Upper lobe of left lung (tissue), 6 donors: Measurements from ENCODE around the gene THAP5. TPM values are rescaled to one million over a fixed set of nuclear protein-coding genes. Genes with fewer than 3 reads are reported as not detected.

Experiments
- ATAC-seq, 2 donors: fragments of 200-7000 bp; cut with Tn5 transposase; one replicate each; pipeline ENCODE4 v1.9.1; 2022; ENCODE audit warnings: mild to moderate bottlenecking in 2 of 2, moderate library complexity in 2 of 2; ENCODE audit not compliant: low FRiP score in 2 of 2
- DNase-seq, 2 donors: peaks; one replicate each; pipeline ENCODE4 v3.0.0-alpha.2; 2019 to 2020
- H3K27ac ChIP-seq, 4 donors: fragments of 200-600 bp; sonication (generic); one replicate each; pipeline ENCODE4 v1.5.1; 2016 to 2019
- H3K27me3 ChIP-seq, 4 donors: fragments of 200-600 bp; sonication (generic); one replicate each; pipeline ENCODE4 v1.5.1; 2017 to 2019
- H3K36me3 ChIP-seq, 4 donors: fragments of 200-600 bp; sonication (generic); one replicate each; pipeline ENCODE4 v1.5.1; 2016 to 2019
- H3K4me1 ChIP-seq, 4 donors: fragments of 200-600 bp; sonication (generic); one replicate each; pipeline ENCODE4 v1.5.1; 2018 to 2019
- H3K4me3 ChIP-seq, 4 donors: fragments of 200-600 bp; sonication (generic); one replicate each; pipeline ENCODE4 v1.5.1; 2017 to 2019; ENCODE audit warnings: mild to moderate bottlenecking in 2 of 4, moderate library complexity in 1 of 4
- H3K9me3 ChIP-seq, 4 donors: fragments of 200-600 bp; sonication (generic); one replicate each; pipeline ENCODE4 v1.5.1; 2018 to 2019
- CTCF ChIP-seq, 6 experiments: fragments of 450-650 bp in 4 of 6; fragments of 200-600 bp in 2 of 6; sonication (generic) in 2 of 6; IDR thresholded peaks; one replicate each; pipeline ENCODE4 v1.5.1; 2016 to 2019; ENCODE audit warnings: antibody characterized with exemption in 6 of 6
- EP300 ChIP-seq, 4 donors: sonication (generic); formaldehyde crosslinking; IDR thresholded peaks; one replicate each; pipeline ENCODE4 v1.5.1; 2017; ENCODE audit warnings: antibody characterized with exemption in 4 of 4, control low read depth in 2 of 4
- POLR2A ChIP-seq, 4 donors: fragments of 450-650 bp; IDR thresholded peaks; one replicate each; pipeline ENCODE4 v1.5.1; 2016 to 2017; ENCODE audit warnings: antibody characterized with exemption in 4 of 4, mild to moderate bottlenecking in 2 of 4
- POLR2AphosphoS5 ChIP-seq, 2 donors: sonication (generic); formaldehyde crosslinking; IDR thresholded peaks; one replicate each; pipeline ENCODE4 v1.5.1; 2017; ENCODE audit warnings: antibody characterized with exemption in 2 of 2
- WGBS, 2 donors: methylation state at CpG; one replicate each; pipeline ENCODE4 v1.1.5; 2017 to 2018; 5-methylcytosine and 5-hydroxymethylcytosine counted together
- total RNA-seq, 6 donors: library from RNA; depleted of rRNA in 4 of 6; stranded (reverse); fragments of >200 nt in 4 of 6; gene quantifications; one replicate each; pipeline versions ENCODE4 v1.1.0 to v1.2.1, GENCODE V29; 2016 to 2021
- donor health status: DM: no; HTN: no; CAD: no; lungs with moderate emphysema.
- donor health status: DM: no; HTN: yes; CAD: no; lungs with severe emphysema.

THAP5 gene
- total RNA-seq, 6 donors from 2014 or later: 8.2 to 32.9 (median 19.8) TPM

- peak overlapping the region; percentile 97 to 99 (median 99) for H3K27ac ChIP-seq
- peaks cover 25 to 43% (median 33%) of the 10 kb centered on the region in 4 donors for H3K4me1 ChIP-seq
- peak; percentile 73 to 88 for DNase-seq
- 0% methylated on average over 9 to 36 of the region's 36 CpGs for WGBS, 2 donors
- peaks cover 0 to 35% (median 2%) of the 10 kb centered on the region in 4 donors for H3K36me3 ChIP-seq
- peak; percentile 69 to 82 for ATAC-seq
- H3K9me3 ChIP-seq: no peaks in the 10 kb centered on the region
- TF ChIP-seq CTCF (IDR thresholded peaks at IDR 0.05) (no peak), POLR2AphosphoS5 (IDR thresholded peaks at IDR 0.05) (peak in 1 of 2 donors; percentile 65), POLR2A (IDR thresholded peaks at IDR 0.05) (peak in 1 of 4 donors; percentile 25), EP300 (IDR thresholded peaks at IDR 0.05) (peak in 1 of 4 donors; percentile 17)
- no peaks in the 10 kb centered on the region for H3K27me3 ChIP-seq
- H3K4me3 ChIP-seq: peak overlapping the region; percentile 67 to 88 (median 77)
Measured at GRCh38 chr7:108570146-108570755, 745 bp upstream of the THAP5 start.

- Histone ChIP-seq H3K27ac (peak overlapping the region; percentile 97 to 99 (median 99)), H3K4me1 (peaks cover 25 to 43% (median 32%) of the 10 kb centered on the region in 4 donors), H3K27me3 (no peaks in the 10 kb centered on the region), H3K4me3 (peak overlapping the region; percentile 43 to 88 (median 77)), H3K9me3 (no peaks in the 10 kb centered on the region), H3K36me3 (peaks cover 0 to 35% (median 4%) of the 10 kb centered on the region in 4 donors)
- TF ChIP-seq POLR2AphosphoS5 (IDR thresholded peaks at IDR 0.05) (no peak), CTCF (IDR thresholded peaks at IDR 0.05) (no peak), EP300 (IDR thresholded peaks at IDR 0.05) (no peak), POLR2A (IDR thresholded peaks at IDR 0.05) (no peak)
- no peak for ATAC-seq
- no peak for DNase-seq
- WGBS, 2 donors: 11 to 19% methylated on average over 19 to 24 of the region's 24 CpGs
Measured at GRCh38 chr7:108568801-108569380, 615 bp downstream of the THAP5 start.

GRCh38 chr7:108565987-108566386 is 3.5 kb downstream of the THAP5 start:
- TF ChIP-seq CTCF (IDR thresholded peaks at IDR 0.05) (no peak), POLR2A (IDR thresholded peaks at IDR 0.05) (no peak), EP300 (IDR thresholded peaks at IDR 0.05) (no peak), POLR2AphosphoS5 (IDR thresholded peaks at IDR 0.05) (no peak)
- Histone ChIP-seq H3K36me3 (peaks cover 0 to 28% (median 2%) of the 10 kb centered on the region in 4 donors), H3K9me3 (no peaks in the 10 kb centered on the region), H3K27me3 (no peaks in the 10 kb centered on the region), H3K27ac (no peak overlapping the region), H3K4me3 (no peak overlapping the region), H3K4me1 (peaks cover 12 to 22% (median 20%) of the 10 kb centered on the region in 4 donors)
- no peak for ATAC-seq
- DNase-seq: no peak

DNA sequence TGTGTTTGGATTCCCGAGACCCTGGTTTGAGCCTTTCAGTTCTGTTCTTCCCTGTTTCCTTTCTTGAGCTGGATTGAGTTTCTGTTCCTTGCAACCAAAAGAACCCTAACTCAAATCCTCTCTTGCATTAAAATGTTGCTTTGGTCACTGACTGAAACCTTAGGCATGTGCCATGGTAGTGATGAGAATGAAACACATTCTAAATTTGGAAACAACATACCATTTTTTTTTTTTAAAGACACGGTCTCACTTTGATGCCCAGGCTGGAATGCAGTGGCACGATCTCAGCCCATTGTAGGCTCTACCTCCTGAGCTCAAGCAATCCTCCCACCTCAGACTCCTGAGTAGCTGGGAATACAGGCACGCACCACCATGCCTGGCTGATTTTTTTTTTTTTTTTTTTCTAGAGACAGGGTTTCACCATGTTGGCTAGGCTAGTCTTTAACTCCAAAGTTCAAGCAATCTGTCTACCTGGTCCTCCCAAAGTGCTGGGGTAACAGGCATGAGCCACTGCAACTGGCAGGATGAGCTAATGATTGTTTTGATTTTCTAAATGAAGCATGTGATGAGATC is 8.4 kb downstream of the THAP5 start:
- H3K9me3 ChIP-seq: peaks cover 0 to 16% (median 11%) of the 10 kb centered on the region in 4 donors
- ATAC-seq: no peak
- no peaks in the 10 kb centered on the region for H3K4me1 ChIP-seq
- DNase-seq: no peak
- H3K36me3 ChIP-seq: peaks cover 0 to 28% (median 2%) of the 10 kb centered on the region in 4 donors
- TF ChIP-seq POLR2A (IDR thresholded peaks at IDR 0.05): no peak
- TF ChIP-seq CTCF (IDR thresholded peaks at IDR 0.05): no peak
- TF ChIP-seq EP300 (IDR thresholded peaks at IDR 0.05): no peak
- no peak for TF ChIP-seq POLR2AphosphoS5 (IDR thresholded peaks at IDR 0.05)
- 89 to 91% methylated on average over 4 of the region's 4 CpGs for WGBS, 2 donors
- no peaks in the 10 kb centered on the region for H3K27me3 ChIP-seq
- H3K4me3 ChIP-seq: no peak overlapping the region
- no peak overlapping the region for H3K27ac ChIP-seq
